ENCODE data around the gene ANK3.

ANK3 gene

GRCh38 chr10:60142736-60143135, 246.9 kb downstream of the ANK3 start:
- TF ChIP-seq SIN3A (IDR thresholded peaks at IDR 0.05; ENCODE audit: borderline replicate concordance, insufficient read depth, low read length), result no peak
- no peak for TF ChIP-seq FOXP2 (optimal IDR thresholded peaks at IDR 0.05; ENCODE audit: borderline replicate concordance, extremely low read depth, extremely low read length, insufficient read depth)
- TF ChIP-seq TAF1 (IDR thresholded peaks at IDR 0.05; ENCODE audit: borderline replicate concordance, insufficient read depth, low read length), result no peak
- no peak for TF ChIP-seq POLR2AphosphoS5 (IDR thresholded peaks at IDR 0.05; ENCODE audit: low read depth, low read length)
- TF ChIP-seq, protein P1, sequence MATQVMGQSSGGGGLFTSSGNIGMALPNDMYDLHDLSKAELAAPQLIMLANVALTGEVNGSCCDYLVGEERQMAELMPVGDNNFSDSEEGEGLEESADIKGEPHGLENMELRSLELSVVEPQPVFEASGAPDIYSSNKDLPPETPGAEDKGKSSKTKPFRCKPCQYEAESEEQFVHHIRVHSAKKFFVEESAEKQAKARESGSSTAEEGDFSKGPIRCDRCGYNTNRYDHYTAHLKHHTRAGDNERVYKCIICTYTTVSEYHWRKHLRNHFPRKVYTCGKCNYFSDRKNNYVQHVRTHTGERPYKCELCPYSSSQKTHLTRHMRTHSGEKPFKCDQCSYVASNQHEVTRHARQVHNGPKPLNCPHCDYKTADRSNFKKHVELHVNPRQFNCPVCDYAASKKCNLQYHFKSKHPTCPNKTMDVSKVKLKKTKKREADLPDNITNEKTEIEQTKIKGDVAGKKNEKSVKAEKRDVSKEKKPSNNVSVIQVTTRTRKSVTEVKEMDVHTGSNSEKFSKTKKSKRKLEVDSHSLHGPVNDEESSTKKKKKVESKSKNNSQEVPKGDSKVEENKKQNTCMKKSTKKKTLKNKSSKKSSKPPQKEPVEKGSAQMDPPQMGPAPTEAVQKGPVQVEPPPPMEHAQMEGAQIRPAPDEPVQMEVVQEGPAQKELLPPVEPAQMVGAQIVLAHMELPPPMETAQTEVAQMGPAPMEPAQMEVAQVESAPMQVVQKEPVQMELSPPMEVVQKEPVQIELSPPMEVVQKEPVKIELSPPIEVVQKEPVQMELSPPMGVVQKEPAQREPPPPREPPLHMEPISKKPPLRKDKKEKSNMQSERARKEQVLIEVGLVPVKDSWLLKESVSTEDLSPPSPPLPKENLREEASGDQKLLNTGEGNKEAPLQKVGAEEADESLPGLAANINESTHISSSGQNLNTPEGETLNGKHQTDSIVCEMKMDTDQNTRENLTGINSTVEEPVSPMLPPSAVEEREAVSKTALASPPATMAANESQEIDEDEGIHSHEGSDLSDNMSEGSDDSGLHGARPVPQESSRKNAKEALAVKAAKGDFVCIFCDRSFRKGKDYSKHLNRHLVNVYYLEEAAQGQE (IDR thresholded peaks at IDR 0.05; ENCODE audit: insufficient read depth in 1 of 2, low read depth in 2 of 2, low read length in 2 of 2), result no peak

GRCh38 chr10:60141896-60142559, 247.6 kb downstream of the ANK3 start:
- TF ChIP-seq TAF1 (IDR thresholded peaks at IDR 0.05; ENCODE audit: borderline replicate concordance, insufficient read depth, low read length) (no peak), SIN3A (IDR thresholded peaks at IDR 0.05; ENCODE audit: borderline replicate concordance, insufficient read depth, low read length) (no peak), FOXP2 (optimal IDR thresholded peaks at IDR 0.05; ENCODE audit: borderline replicate concordance, extremely low read depth, extremely low read length, insufficient read depth) (no peak), POLR2AphosphoS5 (IDR thresholded peaks at IDR 0.05; ENCODE audit: low read depth, low read length) (no peak)
- TF ChIP-seq, protein P1 (IDR thresholded peaks at IDR 0.05; ENCODE audit: insufficient read depth in 1 of 2, low read depth in 2 of 2, low read length in 2 of 2), result no peak

- no peak for TF ChIP-seq TAF1 (IDR thresholded peaks at IDR 0.05; ENCODE audit: borderline replicate concordance, insufficient read depth, low read length)
- no peak for TF ChIP-seq SIN3A (IDR thresholded peaks at IDR 0.05; ENCODE audit: borderline replicate concordance, insufficient read depth, low read length)
- no peak for TF ChIP-seq FOXP2 (optimal IDR thresholded peaks at IDR 0.05; ENCODE audit: borderline replicate concordance, extremely low read depth, extremely low read length, insufficient read depth)
- TF ChIP-seq, protein P1 (IDR thresholded peaks at IDR 0.05; ENCODE audit: insufficient read depth in 1 of 2, low read depth in 2 of 2, low read length in 2 of 2), result no peak
- TF ChIP-seq POLR2AphosphoS5 (IDR thresholded peaks at IDR 0.05; ENCODE audit: low read depth, low read length), result no peak
Measured at GRCh38 chr10:60140651-60141632, 248.7 kb downstream of the ANK3 start.

GRCh38 chr10:60139798-60140566, 249.7 kb downstream of the ANK3 start:
- TF ChIP-seq FOXP2 (optimal IDR thresholded peaks at IDR 0.05; ENCODE audit: borderline replicate concordance, extremely low read depth, extremely low read length, insufficient read depth), result no peak
- no peak for TF ChIP-seq TAF1 (IDR thresholded peaks at IDR 0.05; ENCODE audit: borderline replicate concordance, insufficient read depth, low read length)
- TF ChIP-seq, protein P1 (IDR thresholded peaks at IDR 0.05; ENCODE audit: insufficient read depth in 1 of 2, low read depth in 2 of 2, low read length in 2 of 2), result no peak
